HepG2 (cell line): ENCODE data around the gene ABHD12. TPM values are rescaled to one million over a fixed set of nuclear protein-coding genes. Genes with fewer than 3 reads are reported as not detected.

Experiments
- BORCS8-MEF2B ChIP-seq: sonication (generic); formaldehyde crosslinking; IDR thresholded peaks from 2 replicates; pipeline ENCODE4 v1.8.0; 2022; ENCODE audit warnings: mild to moderate bottlenecking, missing genetic modification reagents
- DMAP1 ChIP-seq: IDR thresholded peaks from 2 replicates; pipeline ENCODE4 v1.6.1; 2016
- DZIP1 ChIP-seq: sonication (generic); formaldehyde crosslinking; IDR thresholded peaks from 2 replicates; pipeline ENCODE4 v1.5.0; 2020; ENCODE audit warnings: mild to moderate bottlenecking, missing genetic modification reagents
- MXD4 ChIP-seq: IDR thresholded peaks from 2 replicates; pipeline ENCODE4 v1.6.1; 2016; ENCODE audit warnings: mild to moderate bottlenecking, missing biosample characterization, missing genetic modification reagents
- PCBP2 ChIP-seq: fragments of 200-400 bp; formaldehyde crosslinking; optimal IDR thresholded peaks from 2 replicates; pipeline ENCODE3; 2018; ENCODE audit warnings: low read length, low read depth; ENCODE audit not compliant: poor library complexity, severe bottlenecking
- RFXANK ChIP-seq: IDR thresholded peaks from 2 replicates; pipeline ENCODE4 v1.6.1; 2016
- ZBTB39 ChIP-seq: sonication (generic); formaldehyde crosslinking; IDR thresholded peaks from 2 replicates; pipeline ENCODE4 v1.5.0; 2020; ENCODE audit warnings: missing genetic modification reagents
- ZGPAT ChIP-seq: IDR thresholded peaks from 2 replicates; pipeline ENCODE4 v1.6.1; 2016; ENCODE audit warnings: mild to moderate bottlenecking
- ZNF10 ChIP-seq: sonication (generic); formaldehyde crosslinking; IDR thresholded peaks from 2 replicates; pipeline ENCODE4 v1.4.0; 2020; ENCODE audit warnings: mild to moderate bottlenecking, low read depth, missing genetic modification reagents, borderline replicate concordance
- ZNF121 ChIP-seq: sonication (generic); formaldehyde crosslinking; IDR thresholded peaks from 2 replicates; pipeline ENCODE4 v1.5.0; 2020; ENCODE audit warnings: mild to moderate bottlenecking, missing genetic modification reagents
- ZNF17 ChIP-seq: sonication (generic); formaldehyde crosslinking; IDR thresholded peaks from 2 replicates; pipeline ENCODE4 v1.5.0; 2020; ENCODE audit warnings: mild to moderate bottlenecking, missing genetic modification reagents
- ZNF20 ChIP-seq: sonication (generic); formaldehyde crosslinking; IDR thresholded peaks from 2 replicates; pipeline ENCODE4 v1.4.0; 2020; ENCODE audit warnings: mild to moderate bottlenecking, moderate library complexity, missing genetic modification reagents
- ZNF30 ChIP-seq: sonication (generic); formaldehyde crosslinking; IDR thresholded peaks from 2 replicates; pipeline ENCODE4 v1.5.0; 2020; ENCODE audit warnings: mild to moderate bottlenecking, missing genetic modification reagents
- ZNF446 ChIP-seq: sonication (generic); formaldehyde crosslinking; IDR thresholded peaks from 2 replicates; pipeline ENCODE4 v1.5.0; 2020; ENCODE audit warnings: mild to moderate bottlenecking, missing genetic modification reagents
- ZNF510 ChIP-seq: sonication (generic); formaldehyde crosslinking; IDR thresholded peaks from 2 replicates; pipeline ENCODE4 v1.4.0; 2020; ENCODE audit warnings: low read depth, mild to moderate bottlenecking, missing genetic modification reagents
- ZNF557 ChIP-seq: sonication (generic); formaldehyde crosslinking; IDR thresholded peaks from 2 replicates; pipeline ENCODE4 v1.4.0; 2020; ENCODE audit warnings: missing genetic modification reagents
- ZNF564 ChIP-seq: sonication (generic); formaldehyde crosslinking; IDR thresholded peaks from 2 replicates; pipeline ENCODE4 v1.8.1; 2023; ENCODE audit warnings: mild to moderate bottlenecking, missing genetic modification reagents
- ZNF598 ChIP-seq: sonication (generic); formaldehyde crosslinking; IDR thresholded peaks from 2 replicates; pipeline ENCODE4 v1.5.1; 2020; ENCODE audit warnings: mild to moderate bottlenecking, missing genetic modification reagents, borderline replicate concordance
- ZNF691 ChIP-seq: sonication (generic); formaldehyde crosslinking; IDR thresholded peaks from 2 replicates; pipeline ENCODE4 v1.4.0; 2020; ENCODE audit warnings: missing genetic modification reagents, low read depth, mild to moderate bottlenecking, borderline replicate concordance
- polyA plus RNA-seq, 8 experiments: library from polyadenylated mRNA; depleted of rRNA in 3 of 8; stranded (reverse) in 7 of 8; unstranded in 1 of 8; fragments of >200 nt; fragmentation: Illumina TruSeq in 4 of 8; extraction: Trizol in 4 of 8; gene quantifications; 2 replicates each; pipeline versions ENCODE4 v1.2.1 to v1.2.3, GENCODE V29; 2011 to 2016; ENCODE audit warnings: low read depth in 4 of 8, missing spikeins in 1 of 8, mixed read lengths in 1 of 8; ENCODE audit not compliant: insufficient read depth in 1 of 8
- total RNA-seq, 5 experiments: library from RNA; depleted of rRNA; stranded (reverse); fragments of >200 nt; fragmentation: Illumina TruSeq; extraction: Trizol; gene quantifications; 2 replicates each; pipeline ENCODE4 v1.2.3, GENCODE V29; 2016; ENCODE audit warnings: low read depth in 1 of 5
- TF ChIP-seq, protein P1 (sequence below): IDR thresholded peaks from 2 replicates; pipeline ENCODE4 v1.6.1; 2016; ENCODE audit warnings: low read depth

The ABHD12 gene
- total and polyA plus RNA-seq, 2 of the 13 experiments (the other 11 are each of a cell fraction or from before 2014, with no cell fraction given), result 23.5 to 72.1 TPM

DNA sequence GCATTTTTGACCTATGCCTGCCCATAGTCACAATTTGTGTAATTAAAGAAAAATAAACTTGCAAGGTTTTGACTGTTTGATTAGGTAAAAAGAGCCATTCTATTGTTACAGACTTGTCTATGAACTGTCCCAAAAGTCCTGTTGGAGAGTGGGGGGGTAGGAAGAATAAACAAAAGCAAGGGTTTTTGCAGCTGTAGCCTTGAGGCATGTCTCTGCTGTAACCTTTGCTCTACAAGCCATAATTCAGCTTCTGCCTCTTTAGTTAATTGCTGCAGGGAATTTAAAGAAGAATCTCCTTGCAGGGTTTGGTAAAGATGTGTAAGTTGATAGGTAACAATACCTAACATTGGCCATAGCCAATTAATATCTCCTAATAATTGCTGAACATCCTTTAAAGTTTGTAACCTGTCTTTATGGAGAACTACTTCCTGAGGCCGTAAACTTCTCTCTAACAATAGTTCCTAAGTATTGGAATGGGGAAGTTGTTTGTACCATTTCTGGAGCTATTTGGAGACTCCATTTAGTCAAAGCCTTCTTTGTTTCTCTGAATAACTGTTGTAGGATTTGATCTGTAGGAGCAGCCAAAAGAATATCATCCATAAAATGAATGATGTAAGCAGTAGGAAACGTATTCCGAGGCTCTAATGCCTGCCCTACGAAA lies 7.9 kb upstream of the ABHD12 start (continued):
- no peak for TF ChIP-seq DZIP1 (CRISPR knock-in tag)
- no peak for TF ChIP-seq ZNF446 (CRISPR knock-in tag)
- TF ChIP-seq ZGPAT (CRISPR knock-in tag), result 0 out of 2 replicates have a peak, but pooled peaks have one; percentile 28
- no peak for TF ChIP-seq ZNF20
- no peak for TF ChIP-seq BORCS8-MEF2B (CRISPR knock-in tag)
- TF ChIP-seq ZNF691, result no peak
- TF ChIP-seq ZNF557, result no peak
- TF ChIP-seq ZNF121, result no peak
- no peak for TF ChIP-seq ZNF564 (CRISPR knock-in tag)
- TF ChIP-seq MXD4, result no peak
- no peak for TF ChIP-seq ZBTB39 (CRISPR knock-in tag)
- TF ChIP-seq ZNF17 (CRISPR knock-in tag), result no peak
- peak; percentile 29; the same call in 1 of the 2 replicates for TF ChIP-seq DMAP1 (CRISPR knock-in tag)
- no peak for TF ChIP-seq ZNF30 (CRISPR knock-in tag)
- TF ChIP-seq PCBP2, result no peak
- no peak for TF ChIP-seq ZNF510 (CRISPR knock-in tag)
- TF ChIP-seq ZNF598 (CRISPR knock-in tag), result no peak
- TF ChIP-seq ZNF10 (CRISPR knock-in tag), result no peak
- no peak for TF ChIP-seq RFXANK (CRISPR knock-in tag)
- TF ChIP-seq, protein P1, sequence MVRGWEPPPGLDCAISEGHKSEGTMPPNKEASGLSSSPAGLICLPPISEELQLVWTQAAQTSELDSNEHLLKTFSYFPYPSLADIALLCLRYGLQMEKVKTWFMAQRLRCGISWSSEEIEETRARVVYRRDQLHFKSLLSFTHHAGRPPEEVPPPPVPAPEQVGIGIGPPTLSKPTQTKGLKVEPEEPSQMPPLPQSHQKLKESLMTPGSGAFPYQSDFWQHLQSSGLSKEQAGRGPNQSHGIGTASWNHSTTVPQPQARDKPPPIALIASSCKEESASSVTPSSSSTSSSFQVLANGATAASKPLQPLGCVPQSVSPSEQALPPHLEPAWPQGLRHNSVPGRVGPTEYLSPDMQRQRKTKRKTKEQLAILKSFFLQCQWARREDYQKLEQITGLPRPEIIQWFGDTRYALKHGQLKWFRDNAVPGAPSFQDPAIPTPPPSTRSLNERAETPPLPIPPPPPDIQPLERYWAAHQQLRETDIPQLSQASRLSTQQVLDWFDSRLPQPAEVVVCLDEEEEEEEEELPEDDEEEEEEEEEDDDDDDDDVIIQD (CRISPR knock-in tag), result no peak
